ENCODE data around the gene CDC42BPB.

DNA sequence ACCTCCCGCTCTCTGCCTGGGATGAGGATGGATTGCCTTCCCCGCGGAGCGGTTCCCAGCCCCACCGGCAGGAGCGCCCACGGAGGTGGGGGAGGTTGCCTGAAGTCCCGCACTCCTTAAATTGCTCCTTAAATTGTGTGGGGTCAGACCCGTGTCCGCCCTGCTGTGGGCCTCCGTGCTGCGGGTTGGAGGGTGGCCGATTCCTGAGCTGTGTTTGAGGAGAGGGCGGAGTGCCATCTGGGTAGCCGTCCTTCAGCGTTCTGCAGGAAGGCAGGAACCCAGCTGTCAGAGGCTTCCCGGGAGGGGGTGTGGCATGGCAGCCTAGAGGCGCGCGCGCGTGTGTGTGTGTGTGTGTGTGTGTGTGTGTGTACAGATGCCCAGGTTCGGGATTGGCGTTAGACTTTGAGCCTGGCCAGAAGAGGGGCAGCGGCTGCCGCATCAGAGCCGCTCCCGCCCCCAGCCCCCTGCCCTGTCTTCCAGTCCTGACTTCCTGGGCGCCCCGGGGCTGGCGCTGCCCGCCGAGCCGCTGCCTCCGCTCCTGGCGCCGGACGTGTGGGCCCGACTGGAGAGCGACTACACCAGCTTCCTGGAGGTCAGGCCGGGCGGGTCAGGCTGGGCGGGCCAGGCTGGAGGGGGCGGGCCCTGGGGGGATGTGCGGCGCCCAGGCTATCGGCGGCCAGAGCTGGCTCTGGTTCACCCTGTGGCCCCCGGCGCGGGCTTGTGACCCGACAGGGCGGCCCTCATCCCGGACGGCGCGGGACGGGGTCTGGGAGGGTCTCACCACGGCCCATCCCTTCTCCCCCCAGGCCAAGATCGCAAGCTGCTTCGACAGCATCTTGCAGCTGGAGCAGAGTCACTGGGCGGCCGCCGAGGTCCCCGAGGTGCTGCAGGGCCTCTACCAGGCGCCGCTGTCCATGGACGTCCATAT, 46.4 kb upstream of the CDC42BPB start:
- TF ChIP-seq ZNF274 (IDR thresholded peaks at IDR 0.05; ENCODE audit: low read depth, low read length) = no peak
- TF ChIP-seq SUZ12 (IDR thresholded peaks at IDR 0.05; ENCODE audit: extremely low read depth, insufficient read depth, insufficient read length) = no peak
- TF ChIP-seq YY1 (IDR thresholded peaks at IDR 0.05; ENCODE audit: insufficient read depth, insufficient read length) = no peak

Measured in NT2/D1 (cell line).